ENCODE measurements around the gene CD19.

Gene CD19

DNA sequence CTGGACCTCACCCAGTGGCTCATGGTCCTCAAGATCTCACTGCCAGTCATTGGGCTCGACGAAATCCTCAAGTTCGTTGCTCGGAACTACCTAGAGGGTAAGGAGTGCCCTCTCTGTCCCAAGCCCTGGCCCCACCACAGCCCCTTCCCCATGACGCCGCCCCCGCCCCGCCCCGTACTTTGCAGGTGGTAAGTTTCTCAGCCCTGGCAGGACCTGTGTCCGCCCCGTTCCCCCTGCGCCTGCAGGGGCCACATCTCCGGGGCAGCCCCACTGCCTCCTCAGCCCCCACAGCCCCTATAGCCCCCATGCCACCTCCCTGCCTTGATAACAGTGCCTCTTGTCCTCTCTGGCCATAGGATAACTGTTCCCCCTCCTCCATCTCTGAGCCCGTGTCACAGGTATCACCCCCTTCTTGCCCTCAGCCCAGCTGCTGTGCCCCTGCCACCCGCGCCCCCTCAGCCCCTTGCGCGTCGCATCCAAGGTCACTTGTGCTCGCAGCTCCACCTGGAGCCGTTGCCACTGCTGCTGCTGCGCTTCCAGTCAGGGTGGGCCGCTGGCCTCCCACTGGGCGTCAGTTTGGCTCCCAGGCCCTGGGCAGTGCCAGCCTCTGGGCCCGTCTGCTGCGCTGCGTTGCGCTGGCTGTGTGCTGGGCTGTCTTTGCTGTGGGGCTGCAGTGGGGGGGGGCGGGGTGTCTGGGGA, 28.3 kb upstream of the CD19 start:
- no peaks in the 10 kb centered on the region for H3K27me3 ChIP-seq
- no peak overlapping the region for H3K27ac ChIP-seq
- no peaks in the 10 kb centered on the region for H3K4me1 ChIP-seq
- intact Hi-C loops (cut with DNase I; ENCODE audit: low total_unique reads): no loop called here
- no peak overlapping the region for H3K4me3 ChIP-seq
- no peaks in the 10 kb centered on the region for H3K9me3 ChIP-seq
- DNase-seq: no peak
- TF ChIP-seq, protein P1, sequence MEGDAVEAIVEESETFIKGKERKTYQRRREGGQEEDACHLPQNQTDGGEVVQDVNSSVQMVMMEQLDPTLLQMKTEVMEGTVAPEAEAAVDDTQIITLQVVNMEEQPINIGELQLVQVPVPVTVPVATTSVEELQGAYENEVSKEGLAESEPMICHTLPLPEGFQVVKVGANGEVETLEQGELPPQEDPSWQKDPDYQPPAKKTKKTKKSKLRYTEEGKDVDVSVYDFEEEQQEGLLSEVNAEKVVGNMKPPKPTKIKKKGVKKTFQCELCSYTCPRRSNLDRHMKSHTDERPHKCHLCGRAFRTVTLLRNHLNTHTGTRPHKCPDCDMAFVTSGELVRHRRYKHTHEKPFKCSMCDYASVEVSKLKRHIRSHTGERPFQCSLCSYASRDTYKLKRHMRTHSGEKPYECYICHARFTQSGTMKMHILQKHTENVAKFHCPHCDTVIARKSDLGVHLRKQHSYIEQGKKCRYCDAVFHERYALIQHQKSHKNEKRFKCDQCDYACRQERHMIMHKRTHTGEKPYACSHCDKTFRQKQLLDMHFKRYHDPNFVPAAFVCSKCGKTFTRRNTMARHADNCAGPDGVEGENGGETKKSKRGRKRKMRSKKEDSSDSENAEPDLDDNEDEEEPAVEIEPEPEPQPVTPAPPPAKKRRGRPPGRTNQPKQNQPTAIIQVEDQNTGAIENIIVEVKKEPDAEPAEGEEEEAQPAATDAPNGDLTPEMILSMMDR (IDR thresholded peaks at IDR 0.05): no peak
- H3K36me3 ChIP-seq: peaks cover 7 to 53% (median 32%) of the 10 kb centered on the region in 3 donors

DNA sequence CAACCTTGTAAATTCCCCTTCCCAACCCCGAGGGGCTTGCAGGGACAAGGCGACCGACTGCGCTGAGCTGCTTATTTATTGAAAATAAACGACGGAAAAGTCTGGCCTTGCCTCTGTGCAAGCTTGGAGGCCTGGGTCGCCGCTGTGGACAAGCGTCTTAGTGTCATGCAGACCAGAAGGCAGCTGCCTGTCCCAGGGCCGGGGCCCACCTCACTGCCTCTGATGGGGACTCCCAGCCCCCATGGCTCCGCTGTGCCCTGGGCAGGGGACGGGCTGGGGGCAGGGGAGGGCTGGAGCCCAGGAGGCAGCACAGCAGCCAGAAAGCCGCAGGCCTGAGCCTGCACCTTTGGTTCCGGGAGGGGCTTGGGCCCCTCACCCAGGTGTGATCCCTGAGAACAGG, 27.4 kb upstream of the CD19 start:
- Histone ChIP-seq H3K4me1 (no peaks in the 10 kb centered on the region), H3K36me3 (peaks cover 9 to 61% (median 33%) of the 10 kb centered on the region in 3 donors), H3K4me3 (no peak overlapping the region), H3K9me3 (no peaks in the 10 kb centered on the region), H3K27ac (no peak overlapping the region), H3K27me3 (no peaks in the 10 kb centered on the region)
- TF ChIP-seq, protein P1 (IDR thresholded peaks at IDR 0.05): no peak
- DNase-seq: no peak
- intact Hi-C loops (cut with DNase I; ENCODE audit: low total_unique reads): no loop called here

DNA sequence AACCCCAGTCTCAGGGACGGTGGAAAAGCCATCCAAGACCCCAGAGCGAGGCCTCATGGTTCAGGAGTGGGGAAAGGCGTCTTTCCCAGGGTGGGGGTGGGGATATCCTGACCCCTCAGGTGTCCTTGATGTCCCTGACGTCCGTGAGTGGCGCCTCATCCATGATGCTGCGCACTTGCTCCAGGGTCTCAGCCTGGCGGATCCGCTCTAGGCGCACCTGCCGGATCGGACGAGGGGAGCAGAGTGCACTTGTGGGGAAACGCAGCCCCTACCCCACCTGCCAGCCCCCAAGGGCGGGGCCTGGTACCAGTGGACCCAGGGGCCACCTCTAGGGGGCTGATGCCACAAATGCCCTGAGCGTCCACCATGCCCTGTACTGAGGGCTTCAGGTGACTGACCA, 26.9 kb upstream of the CD19 start:
- Histone ChIP-seq H3K9me3 (no peaks in the 10 kb centered on the region), H3K4me3 (no peak overlapping the region), H3K27ac (no peak overlapping the region), H3K27me3 (no peaks in the 10 kb centered on the region), H3K36me3 (peaks cover 9 to 64% (median 33%) of the 10 kb centered on the region in 3 donors), H3K4me1 (no peaks in the 10 kb centered on the region)
- DNase-seq: no peak
- intact Hi-C loops (cut with DNase I; ENCODE audit: low total_unique reads): no loop called here
- TF ChIP-seq, protein P1 (IDR thresholded peaks at IDR 0.05): no peak

DNA sequence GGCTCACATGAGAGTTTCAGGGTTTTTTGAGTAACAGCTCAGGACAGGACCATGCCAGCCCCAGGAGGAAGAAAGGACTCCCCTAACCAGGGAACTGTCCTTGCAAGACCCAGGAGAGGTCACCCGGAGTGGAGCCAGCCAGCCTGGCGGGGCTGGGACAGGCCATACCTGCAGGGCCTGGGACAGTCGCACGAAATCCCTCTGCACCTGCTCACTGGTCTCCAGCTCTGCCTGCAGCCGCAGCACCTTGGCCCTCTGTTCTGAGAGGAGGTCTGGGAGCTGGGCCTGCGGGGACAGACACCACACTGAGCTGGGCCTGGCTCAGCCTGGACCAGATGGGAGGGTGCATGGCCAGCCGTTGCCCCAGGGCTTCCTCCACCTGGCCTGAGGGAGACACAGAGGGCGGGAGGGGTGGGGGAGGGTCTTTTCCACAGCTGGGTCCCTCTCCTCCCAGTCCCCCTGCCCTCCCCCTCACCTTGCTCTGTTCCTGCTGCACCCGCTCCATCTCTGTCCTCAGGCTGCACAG, 26.5 kb upstream of the CD19 start:
- no peak for DNase-seq
- no peak overlapping the region for H3K27ac ChIP-seq
- peaks cover 9 to 68% (median 33%) of the 10 kb centered on the region in 3 donors for H3K36me3 ChIP-seq
- intact Hi-C loops (cut with DNase I; ENCODE audit: low total_unique reads): no loop called here
- H3K4me1 ChIP-seq: no peaks in the 10 kb centered on the region
- TF ChIP-seq, protein P1 (IDR thresholded peaks at IDR 0.05): no peak
- no peaks in the 10 kb centered on the region for H3K9me3 ChIP-seq
- H3K27me3 ChIP-seq: no peaks in the 10 kb centered on the region
- H3K4me3 ChIP-seq: no peak overlapping the region

DNA sequence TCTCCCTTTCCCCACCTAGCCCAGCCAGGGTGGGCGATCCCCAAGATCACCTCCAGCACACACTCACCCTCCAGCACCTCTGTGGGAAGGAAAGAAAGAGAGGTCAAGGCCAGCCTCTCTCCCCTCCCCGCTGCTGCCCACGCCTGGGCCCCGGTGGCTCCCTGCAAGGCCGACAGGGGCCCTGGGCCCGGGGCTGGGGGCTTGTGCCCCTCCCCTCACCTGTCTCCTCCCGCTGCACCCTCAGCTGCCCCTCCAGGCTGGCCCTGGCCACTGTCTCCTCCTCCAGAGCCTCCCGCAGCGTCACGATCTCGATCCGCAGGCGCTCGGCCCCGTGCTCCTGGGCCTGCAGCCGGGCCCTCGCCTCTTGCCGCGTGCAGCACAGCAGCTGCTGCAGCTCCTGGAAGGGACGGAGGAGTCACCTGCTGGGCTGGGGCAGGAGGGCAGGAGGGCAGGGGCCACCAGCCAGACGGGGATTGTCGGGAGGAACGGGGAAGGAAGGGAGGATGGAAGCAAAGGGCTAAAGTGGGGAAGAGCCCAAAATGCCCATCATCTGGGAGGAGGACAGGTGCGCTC, 25.9 kb upstream of the CD19 start:
- Histone ChIP-seq H3K27ac (no peak overlapping the region), H3K9me3 (no peaks in the 10 kb centered on the region), H3K36me3 (peaks cover 9 to 74% (median 37%) of the 10 kb centered on the region in 3 donors), H3K4me1 (no peaks in the 10 kb centered on the region), H3K4me3 (no peak overlapping the region), H3K27me3 (no peaks in the 10 kb centered on the region)
- intact Hi-C loops (cut with DNase I; ENCODE audit: low total_unique reads): no loop called here
- no peak for DNase-seq
- TF ChIP-seq, protein P1 (IDR thresholded peaks at IDR 0.05): no peak
